ENCODE measurements around the gene CNTFR.

Gene CNTFR

GRCh38 chr9:34590381-34591247 is 1.1 kb upstream of the CNTFR start:
- DNase-seq (ENCODE audit: low read depth) = no peak

GRCh38 chr9:34588671-34589635 is 571 bp downstream of the CNTFR start:
- DNase-seq (ENCODE audit: low read depth) = no peak

- DNase-seq (ENCODE audit: low read depth) = no peak
These were observed 2.3 kb downstream of the CNTFR start for GRCh38 chr9:34587271-34587670.

GRCh38 chr9:34585946-34586669 is 3.4 kb downstream of the CNTFR start:
- DNase-seq (ENCODE audit: low read depth) = no peak

- DNase-seq (ENCODE audit: low read depth) = no peak
These were observed 4.6 kb downstream of the CNTFR start for GRCh38 chr9:34584970-34585369.

- no peak for DNase-seq (ENCODE audit: low read depth)
These were observed 6.7 kb downstream of the CNTFR start for GRCh38 chr9:34582787-34583186.

- DNase-seq (ENCODE audit: low read depth) = no peak
These were observed 8.2 kb downstream of the CNTFR start for GRCh38 chr9:34581318-34581717.

- DNase-seq (ENCODE audit: low read depth) = no peak
These were observed 9.2 kb downstream of the CNTFR start for GRCh38 chr9:34580358-34580757.

GRCh38 chr9:34579808-34580163 is 9.7 kb downstream of the CNTFR start:
- no peak for DNase-seq (ENCODE audit: low read depth)

- no peak for DNase-seq (ENCODE audit: low read depth)
These were observed 10.3 kb downstream of the CNTFR start for GRCh38 chr9:34579104-34579807.

GRCh38 chr9:34578241-34579103 is 11.1 kb downstream of the CNTFR start:
- DNase-seq (ENCODE audit: low read depth) = no peak

- DNase-seq (ENCODE audit: low read depth) = no peak
These were observed 11.9 kb downstream of the CNTFR start for GRCh38 chr9:34577400-34578240.

GRCh38 chr9:34576597-34577399 is 12.7 kb downstream of the CNTFR start:
- DNase-seq (ENCODE audit: low read depth) = no peak

- DNase-seq (ENCODE audit: low read depth) = no peak
These were observed 13.5 kb downstream of the CNTFR start for GRCh38 chr9:34575862-34576596.

- no peak for DNase-seq (ENCODE audit: low read depth)
These were observed 14.3 kb downstream of the CNTFR start for GRCh38 chr9:34575241-34575640.

GRCh38 chr9:34574571-34574970 is 15.0 kb downstream of the CNTFR start:
- DNase-seq (ENCODE audit: low read depth) = no peak

- DNase-seq (ENCODE audit: low read depth) = no peak
These were observed 15.8 kb downstream of the CNTFR start for GRCh38 chr9:34573599-34574325.
